Erythroblast (primary cell): ENCODE data around the gene MYL10.
"Not testable (repeated sequence)": the region's sequence is repeated elsewhere in the genome, so short reads cannot be mapped to it uniquely, and the experiment has no call there.

Experiments
- DNase-seq, 2 experiments: peaks; one replicate each; lab custom pipeline; 2025; lab: John Stamatoyannopoulos, UW
- GATA1 ChIP-seq: IDR thresholded peaks from 2 replicates; pipeline ENCODE4 v1.6.1; 2011; ENCODE audit warnings: low read depth, mild to moderate bottlenecking, control low read depth, low read length, moderate library complexity
- POLR2A ChIP-seq: IDR thresholded peaks from 2 replicates; pipeline ENCODE4 v1.6.1; 2011; ENCODE audit warnings: mild to moderate bottlenecking, low read length

Gene MYL10

GRCh38 chr7:101666293-101666692 lies 37.2 kb upstream of the MYL10 start:
- no peak for DNase-seq
- TF ChIP-seq GATA1 (no peak), POLR2A (no peak)

GRCh38 chr7:101664893-101665471 lies 35.9 kb upstream of the MYL10 start:
- DNase-seq = no peak
- no peak for TF ChIP-seq POLR2A
- no peak for TF ChIP-seq GATA1

- TF ChIP-seq POLR2A = no peak
- no peak for TF ChIP-seq GATA1
- DNase-seq = no peak
Observed at GRCh38 chr7:101664436-101664835, 35.3 kb upstream of the MYL10 start.

- DNase-seq = no peak
- TF ChIP-seq GATA1 = no peak
- TF ChIP-seq POLR2A = no peak
Observed at GRCh38 chr7:101663747-101664146, 34.7 kb upstream of the MYL10 start.

DNA sequence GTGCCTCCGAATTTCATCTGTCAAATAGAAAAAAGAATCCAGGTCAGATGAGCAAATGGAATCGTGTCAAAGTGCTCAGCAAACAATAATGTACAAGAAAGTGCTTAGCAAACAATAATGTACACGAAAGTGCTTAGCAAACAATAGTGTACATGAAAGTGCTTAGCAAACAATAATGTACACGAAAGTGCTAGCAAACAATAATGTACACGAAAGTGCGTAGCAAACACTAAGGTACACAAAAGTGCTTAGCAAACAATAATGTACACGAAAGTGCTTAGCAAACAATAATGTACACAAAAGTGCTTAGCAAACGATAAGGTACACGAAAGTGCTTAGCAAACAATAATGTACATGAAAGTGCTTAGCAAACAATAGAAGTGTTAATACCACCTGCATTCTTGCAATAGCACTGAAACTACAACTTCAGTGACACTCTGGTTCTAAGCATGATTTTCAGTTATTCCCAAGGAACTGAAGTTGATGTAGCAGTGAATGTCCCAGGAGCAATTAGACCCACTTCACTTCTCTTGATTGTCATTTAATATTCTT lies 33.4 kb upstream of the MYL10 start:
- TF ChIP-seq POLR2A (no peak), GATA1 (no peak)
- DNase-seq = no peak

DNA sequence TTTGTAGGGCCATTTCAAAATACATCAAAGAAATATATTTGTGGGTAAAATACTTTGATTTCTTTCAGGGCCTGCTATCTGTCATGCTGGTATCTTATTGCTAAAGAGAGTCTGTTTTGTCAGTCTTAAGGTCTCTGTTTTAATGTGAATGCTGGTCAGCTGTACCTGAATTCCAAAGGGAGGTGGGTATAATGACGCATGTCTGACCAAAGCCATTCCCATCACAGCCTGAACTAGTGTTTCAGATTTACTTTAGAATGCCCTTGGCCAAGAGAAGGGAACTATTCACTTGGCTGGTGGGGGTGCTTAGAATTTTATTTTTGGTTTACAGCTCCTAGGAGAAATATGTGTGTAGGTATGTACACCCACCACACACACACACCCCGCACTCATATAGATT lies 30.6 kb upstream of the MYL10 start:
- TF ChIP-seq POLR2A = no peak
- TF ChIP-seq GATA1 = no peak
- DNase-seq = no peak

DNA sequence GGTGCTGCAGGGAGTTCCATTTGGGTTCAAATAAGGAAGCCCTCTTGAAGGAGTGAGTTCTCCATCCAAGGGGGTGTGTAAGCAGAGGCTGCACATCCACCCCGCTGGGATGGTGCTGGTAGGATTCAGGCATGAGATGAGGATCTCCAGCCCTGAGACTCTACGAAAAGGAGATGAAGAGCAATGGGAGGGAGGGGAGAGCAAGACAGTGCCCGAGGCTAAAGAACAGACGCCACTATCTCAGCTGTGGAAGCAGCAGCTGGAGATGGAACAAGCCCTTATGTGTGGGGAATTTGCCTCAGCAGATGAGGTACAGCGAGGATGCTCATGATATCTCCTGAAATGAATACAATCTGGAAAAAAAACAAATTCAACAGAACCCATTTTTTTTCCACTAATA lies 28.1 kb upstream of the MYL10 start:
- TF ChIP-seq POLR2A = no peak
- no peak for TF ChIP-seq GATA1
- no peak for DNase-seq

DNA sequence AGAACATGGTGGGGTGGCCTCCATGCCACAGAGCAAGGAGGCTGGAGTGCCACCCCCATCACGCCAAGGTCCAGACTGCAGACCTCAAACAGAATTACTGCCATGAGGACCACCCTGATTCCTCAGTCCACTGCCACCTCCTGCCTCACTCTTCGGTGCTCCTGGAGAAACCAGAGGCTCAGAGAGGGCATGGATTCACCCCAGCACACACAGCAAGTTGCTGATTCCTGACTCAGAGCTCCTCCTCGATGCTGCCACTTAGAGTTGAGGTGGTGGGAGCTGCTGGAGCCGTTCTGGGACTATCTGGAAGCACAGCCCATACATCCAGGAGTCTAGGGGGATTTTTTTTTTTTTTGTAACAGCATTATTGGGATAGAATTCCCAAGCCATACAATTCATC lies 22.0 kb upstream of the MYL10 start:
- no peak for DNase-seq
- no peak for TF ChIP-seq GATA1
- TF ChIP-seq POLR2A = no peak

DNA sequence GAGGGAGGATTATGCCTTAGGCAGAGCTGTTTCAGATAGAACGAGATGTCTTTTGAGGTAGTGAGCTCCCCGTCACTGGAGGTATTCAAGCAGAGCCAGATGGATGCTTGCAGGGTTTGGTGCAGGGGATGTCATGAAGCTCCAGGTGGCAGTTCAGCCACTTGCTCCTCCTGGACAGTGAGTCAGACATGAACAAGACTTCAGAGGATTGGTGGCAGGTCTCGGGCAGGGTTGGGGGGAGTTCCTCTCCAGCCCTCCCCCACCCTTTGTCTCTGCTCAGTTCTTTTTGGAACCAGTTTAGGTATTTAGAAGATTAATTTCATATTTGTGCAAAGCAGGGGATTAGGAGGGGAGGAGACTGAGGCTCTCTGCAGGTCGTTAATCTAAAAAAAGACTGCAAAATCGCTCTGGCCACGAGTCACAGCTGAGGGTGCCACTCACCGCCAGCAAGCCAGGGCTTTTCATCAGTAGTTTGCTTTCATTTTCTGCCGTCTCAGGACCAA lies 21.5 kb upstream of the MYL10 start:
- DNase-seq = no peak
- no peak for TF ChIP-seq POLR2A
- TF ChIP-seq GATA1 = no peak

DNA sequence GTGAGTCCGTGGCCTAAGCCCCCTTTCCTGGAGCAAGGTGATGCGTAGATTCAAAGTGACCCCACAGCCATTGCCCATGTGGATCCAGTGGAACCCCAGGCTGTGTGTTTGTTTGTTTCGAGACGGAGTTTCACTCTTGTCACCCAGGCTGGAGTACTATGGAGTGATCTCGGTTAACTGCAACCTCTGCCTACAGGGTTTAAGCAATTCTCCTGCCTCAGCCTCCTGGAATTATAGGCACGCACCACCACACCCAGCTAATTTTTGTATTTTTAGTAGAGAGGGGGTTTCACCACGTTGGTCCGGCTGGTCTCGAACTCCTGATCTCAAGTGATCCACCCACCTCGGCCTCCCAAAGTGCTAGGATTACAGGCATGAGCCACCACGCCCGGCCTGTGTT lies 18.8 kb upstream of the MYL10 start:
- DNase-seq = not testable (repeated sequence)

DNA sequence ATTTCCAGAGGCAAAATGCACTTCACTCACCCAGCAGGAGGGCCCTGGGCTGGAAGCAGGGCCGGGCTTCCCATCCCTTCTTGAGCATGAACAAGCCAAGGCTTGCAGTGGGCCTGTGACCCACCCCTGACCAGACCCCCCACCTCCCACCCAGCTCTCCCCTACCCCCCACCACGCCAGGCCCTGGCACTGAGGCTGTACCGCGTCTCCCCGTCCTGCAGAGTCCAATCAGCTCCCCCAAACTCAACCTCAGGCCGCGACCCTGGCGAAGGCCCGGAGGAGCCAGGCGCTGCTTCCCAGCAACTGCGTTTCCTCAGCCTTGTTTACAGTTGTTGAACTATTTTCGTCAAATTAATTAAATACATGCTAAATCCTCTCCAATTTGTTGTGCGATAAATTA lies 16.9 kb upstream of the MYL10 start:
- no peak for DNase-seq

DNA sequence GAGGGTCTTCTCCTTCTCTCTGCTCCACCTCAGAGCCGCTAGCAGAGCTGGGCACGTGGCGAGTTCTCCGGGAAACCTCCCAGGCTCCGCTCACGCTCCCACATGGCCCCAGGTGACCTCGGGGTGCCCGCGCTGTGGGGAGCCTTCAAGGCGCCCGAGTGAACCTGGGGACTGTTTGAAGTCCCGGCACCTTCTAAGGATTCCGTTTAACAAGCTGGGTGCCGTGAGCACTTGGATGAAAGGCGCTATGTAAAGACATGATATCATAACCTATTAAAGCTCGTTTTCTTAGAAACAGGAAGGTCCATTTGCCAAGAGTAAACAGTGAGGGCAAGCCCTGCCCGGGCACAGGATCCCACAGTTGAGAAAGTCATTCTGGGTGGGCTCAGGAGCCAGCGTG lies 15.8 kb upstream of the MYL10 start:
- TF ChIP-seq POLR2A = no peak
- no peak for TF ChIP-seq GATA1
- no peak for DNase-seq

More for the DNA sequence above, 16.9 kb upstream of the MYL10 start:
- no peak for TF ChIP-seq GATA1
- no peak for TF ChIP-seq POLR2A

GRCh38 chr7:101639127-101639526 lies 10.0 kb upstream of the MYL10 start:
- DNase-seq = not testable (repeated sequence)

- TF ChIP-seq GATA1 = no peak
- TF ChIP-seq POLR2A = no peak
Observed at GRCh38 chr7:101636822-101637623, 7.9 kb upstream of the MYL10 start.

More at GRCh38 chr7:101636822-101637623, 7.9 kb upstream of the MYL10 start:
- DNase-seq = no peak
